GM19238 (cell line): Measurements from ENCODE around the gene RPN2.

ENCODE experiments used
- DNase-seq: peaks from one replicate; pipeline ENCODE4 v3.0.0; 2011; ENCODE audit warnings: low spot score; ENCODE audit not compliant: insufficient read length

The RPN2 gene

DNA sequence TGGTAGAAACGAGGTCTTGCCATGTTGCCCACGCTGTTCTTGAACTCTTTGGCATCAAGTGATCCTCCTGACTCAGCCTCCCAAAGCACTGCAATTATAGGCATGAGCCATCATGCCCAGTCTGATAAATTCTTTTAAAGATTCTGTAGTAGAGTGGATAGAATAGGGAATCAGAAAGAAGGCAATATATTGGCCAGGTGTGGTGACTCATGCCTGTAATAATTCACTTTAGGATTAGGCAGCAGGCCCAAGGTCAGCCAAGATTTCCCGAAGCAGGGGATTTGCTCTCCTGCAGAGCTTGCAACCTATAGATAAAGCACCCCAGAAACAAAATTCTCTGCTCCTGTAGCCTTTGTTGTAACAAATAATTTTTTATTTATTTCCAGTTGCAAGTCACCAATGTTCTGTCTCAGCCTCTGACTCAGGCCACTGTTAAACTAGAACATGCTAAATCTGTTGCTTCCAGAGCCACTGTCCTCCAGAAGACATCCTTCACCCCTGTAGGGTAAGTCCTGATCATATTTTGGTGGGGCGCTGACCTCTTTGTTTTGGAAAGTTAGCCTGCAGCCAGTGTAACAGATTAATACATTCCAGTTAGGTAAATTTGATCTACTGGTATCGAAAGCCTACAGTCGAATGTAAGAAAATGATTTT, 30.7 kb downstream of the RPN2 start:
- DNase-seq: no peak

DNA sequence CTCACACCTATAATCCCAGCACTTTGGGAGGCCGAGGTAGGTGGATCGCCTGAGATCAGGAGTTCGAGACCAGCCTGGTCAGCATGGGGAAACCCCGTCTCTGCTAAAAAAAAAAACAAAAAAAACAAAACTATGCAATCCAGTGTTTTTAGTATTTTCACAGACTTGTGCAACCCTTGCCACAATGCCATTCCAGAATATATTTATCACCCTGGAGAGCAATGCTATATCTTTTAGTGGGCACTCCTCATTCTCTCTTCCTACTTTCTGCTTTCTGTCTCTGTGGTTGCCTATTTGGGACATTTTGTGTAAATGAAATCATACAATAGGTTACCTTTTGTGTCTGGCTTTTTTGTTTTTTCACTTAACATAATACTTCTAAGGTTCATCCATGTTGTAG, 39.3 kb downstream of the RPN2 start:
- DNase-seq: no peak

DNA sequence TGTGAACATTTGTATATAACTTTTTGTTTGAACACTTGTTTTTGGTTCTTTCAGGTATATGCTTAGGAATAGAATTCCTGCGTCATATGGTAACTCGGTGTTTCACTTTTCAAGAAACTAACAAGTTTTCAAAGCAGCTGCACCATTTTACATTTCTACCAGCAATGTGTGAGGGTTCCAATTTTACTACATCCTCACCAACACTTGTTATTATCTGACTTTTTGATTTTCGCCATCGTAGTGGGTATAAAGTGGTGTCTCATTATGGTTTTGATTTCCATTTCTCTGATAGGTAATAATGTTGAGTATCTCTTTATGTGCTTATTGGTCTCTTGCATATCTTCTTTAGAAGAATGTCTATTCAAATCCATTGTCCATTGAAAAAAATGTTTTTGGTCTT, 39.8 kb downstream of the RPN2 start:
- no peak for DNase-seq

DNA sequence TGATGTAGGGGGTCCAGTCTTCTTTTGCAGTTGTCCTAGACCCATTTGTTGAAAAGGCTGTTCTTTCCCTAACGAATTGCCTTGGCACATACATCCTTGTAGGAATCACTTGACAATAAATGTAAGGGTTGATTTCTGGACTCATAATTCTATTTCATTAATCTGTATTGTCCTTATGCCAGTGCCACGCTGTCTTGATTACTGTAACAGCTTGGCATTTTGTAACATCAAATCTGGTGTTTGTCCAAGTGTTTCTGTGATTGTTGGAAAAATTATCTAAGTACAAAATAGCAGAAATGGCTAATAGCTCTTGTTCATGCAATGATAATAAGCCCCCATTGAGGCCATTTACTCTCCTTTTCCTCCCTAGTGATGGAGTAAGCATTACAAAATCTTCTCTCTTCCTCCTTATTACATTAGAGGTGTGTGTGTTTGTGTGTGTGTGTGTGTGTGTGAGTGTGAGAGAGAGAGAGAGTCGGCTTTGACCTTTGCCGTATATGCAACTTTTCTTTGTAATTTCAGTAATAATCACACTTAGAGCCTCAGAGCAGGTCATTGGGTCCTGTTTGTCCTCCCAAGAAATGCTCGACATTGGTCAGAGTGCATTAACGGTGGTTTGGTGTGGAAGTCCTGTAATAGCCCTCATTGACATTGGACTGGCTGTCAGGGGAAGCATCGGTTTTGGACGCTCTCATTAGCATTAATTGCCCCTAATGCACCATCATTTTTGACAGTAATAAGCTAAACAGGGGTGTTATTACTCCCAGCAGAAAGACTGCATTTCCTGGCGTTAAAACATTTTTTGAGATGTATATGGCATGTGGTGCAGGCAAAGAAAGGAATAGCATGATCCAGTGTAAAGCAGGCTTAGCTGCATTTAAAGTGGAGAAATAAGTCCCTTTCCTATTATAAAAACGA, 40.9 kb downstream of the RPN2 start:
- DNase-seq: no peak

DNA sequence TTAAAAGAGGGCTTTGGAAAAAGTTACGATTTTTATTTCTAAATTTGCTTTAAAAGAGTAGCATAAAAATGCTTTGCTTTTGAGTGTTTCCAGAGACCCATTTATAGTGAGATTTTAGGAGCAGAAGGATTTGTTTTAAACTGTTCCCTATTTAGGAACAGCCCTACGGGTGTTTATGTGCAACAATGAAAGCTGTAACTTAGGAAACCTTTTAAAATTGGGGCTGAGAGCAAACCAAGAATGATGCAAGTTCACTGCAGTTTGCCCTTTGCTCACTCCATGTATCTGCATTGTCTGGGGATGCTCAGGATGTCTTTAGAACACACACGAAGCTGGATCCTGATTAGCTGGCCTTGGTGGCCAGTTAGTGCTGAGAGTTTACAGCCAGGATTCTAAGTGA, 41.6 kb downstream of the RPN2 start:
- no peak for DNase-seq

DNA sequence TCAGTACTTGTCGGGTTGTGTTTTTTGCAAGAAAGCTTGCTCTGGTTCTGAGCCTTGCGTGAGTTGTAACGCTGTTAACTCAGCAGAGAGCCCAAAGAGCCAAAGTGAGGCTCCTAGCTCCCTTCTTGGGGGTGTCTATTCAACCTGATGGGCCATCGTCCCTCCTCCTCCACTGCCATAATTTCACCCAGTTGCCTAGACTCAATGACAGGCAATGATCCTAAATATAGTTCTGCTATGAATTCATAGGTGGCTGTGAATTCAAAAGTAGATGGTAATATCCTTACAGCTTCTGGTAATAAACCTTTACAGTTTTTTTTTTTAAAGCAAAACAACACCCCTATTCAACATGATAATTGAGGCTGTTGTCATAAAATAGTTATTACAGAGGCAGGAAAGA, 43.0 kb downstream of the RPN2 start:
- DNase-seq: no peak

DNA sequence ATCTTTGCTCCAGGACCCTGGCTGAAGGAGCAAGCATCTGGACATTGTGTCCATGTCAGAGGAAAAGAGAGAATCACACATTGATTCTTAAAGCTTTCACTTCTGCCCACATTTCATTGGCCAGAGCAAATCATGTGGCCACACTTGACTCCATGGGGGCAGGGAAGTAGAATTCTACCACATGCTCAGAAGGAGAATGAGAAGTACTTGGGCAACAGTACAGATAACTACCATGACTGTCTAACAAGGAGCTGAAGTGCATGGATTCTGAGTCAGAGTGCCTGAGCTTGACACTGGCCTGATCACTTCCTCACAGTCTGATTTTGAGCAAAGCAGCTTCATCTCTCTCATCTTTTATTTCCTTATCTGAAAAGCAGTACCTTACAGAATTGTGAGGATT, 43.9 kb downstream of the RPN2 start:
- no peak for DNase-seq

DNA sequence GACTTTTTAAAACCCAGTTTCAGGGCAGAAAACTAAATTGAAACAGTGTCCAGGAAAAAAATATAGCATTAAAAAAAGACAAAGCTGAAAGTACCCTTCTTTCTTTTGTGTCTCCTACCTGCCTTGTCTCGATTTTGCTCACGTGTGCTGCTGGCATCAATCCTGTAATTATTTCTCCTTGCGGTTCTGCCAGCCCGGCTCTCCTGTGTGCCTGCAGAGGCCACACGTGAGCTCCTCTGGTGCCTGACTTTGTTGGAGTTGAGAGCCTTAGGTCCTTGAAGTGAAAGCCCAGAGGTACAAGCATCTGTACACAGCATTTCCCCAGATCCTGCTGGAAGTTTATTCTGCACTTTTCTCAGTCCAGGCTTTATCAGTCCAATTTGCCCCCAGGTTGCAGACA, 46.0 kb downstream of the RPN2 start:
- no peak for DNase-seq

DNA sequence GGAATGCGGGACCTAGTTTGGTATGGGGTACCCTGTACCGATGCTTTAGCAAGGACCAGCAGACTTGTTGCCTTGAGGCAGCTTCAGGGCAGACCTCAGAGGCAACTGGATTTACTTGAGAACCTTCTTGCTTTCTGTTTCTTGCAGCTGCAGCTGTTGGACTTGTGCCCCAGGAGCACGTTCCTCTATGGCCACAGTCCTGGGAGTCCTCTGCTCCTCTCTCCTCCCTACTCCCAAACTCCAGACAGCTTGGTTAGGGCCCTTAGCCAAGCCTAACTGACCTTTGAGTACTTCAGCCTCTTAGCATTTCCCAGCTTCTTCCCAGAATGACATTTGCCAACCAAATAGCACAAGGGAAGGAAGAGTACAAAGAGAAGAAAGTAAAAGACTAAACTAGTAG, 47.8 kb downstream of the RPN2 start:
- DNase-seq: no peak

DNA sequence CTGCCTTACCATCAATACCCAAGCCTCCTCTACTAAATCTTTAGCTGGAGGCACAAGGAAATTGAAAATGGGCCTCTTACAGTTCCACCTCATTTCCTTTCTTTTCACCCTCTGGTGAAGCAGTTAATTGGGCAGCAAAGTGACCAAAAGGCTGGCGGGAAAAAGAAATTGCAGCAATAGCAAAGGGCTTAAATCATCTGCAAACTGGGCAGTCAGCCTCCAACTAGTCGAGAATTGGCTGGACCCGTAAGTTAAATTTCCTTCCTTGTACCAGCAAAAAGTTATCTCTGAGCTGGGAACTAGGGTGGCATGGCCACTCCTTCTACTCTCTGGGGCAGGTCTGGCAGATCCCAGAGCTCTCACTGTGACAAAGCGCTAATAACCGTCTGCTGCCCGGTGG, 49.0 kb downstream of the RPN2 start:
- DNase-seq: no peak

DNA sequence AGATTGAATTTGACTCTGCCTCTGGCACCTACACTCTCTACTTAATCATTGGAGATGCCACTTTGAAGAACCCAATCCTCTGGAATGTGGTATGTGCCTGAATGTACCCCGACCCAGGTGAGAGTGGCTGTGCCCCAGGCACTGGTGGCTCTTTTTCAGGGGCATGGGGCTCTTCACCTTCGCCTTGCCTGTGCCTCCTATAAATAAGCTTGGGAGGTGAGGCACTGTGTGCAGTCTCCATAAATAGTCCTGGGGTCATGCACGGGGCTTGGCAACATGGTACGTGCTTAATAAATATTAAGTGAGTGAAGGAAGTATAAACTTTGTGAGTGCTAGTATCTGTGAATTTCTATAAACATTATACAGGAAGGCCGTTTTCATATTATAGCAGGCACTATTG, 49.5 kb downstream of the RPN2 start:
- no peak for DNase-seq

DNA sequence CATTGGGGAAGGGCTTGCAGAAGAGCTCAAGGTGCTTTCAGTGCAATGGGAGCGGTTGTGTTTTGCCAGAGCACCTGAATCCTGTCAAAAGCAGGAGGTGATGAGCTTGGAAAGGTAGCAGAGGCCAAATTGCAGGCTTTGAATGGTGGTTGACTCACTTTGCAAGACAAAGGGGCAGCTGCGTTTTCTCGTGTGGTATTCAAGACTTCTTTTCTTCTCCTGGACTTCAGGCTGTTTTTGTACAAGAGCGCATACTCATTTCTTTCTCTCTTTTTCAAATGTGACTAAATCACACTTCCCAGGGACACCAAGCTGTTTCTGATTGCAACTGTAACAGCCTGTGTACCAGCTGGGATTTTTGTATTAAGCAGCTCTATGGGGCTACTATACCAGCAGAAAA, 50.2 kb downstream of the RPN2 start:
- no peak for DNase-seq

DNA sequence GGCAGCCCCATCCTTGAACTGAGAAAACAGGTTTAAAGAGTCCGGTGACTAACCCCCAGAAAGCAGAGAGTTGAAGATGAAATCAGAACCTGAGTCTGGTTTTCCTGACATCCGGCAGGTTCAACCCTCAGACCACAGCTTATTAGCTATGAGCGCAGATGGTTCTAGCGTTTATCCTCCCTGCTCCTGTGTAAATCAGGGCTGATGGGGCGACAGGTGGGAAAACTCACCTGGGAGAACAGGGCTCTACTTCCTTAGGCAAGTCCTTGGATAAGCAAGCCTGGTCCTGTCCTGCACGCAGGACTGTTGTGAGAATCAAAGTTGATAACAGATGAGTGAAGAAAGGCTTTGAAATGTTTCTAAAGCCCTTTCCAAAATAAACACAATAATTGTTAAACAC, 51.1 kb downstream of the RPN2 start:
- no peak for DNase-seq

DNA sequence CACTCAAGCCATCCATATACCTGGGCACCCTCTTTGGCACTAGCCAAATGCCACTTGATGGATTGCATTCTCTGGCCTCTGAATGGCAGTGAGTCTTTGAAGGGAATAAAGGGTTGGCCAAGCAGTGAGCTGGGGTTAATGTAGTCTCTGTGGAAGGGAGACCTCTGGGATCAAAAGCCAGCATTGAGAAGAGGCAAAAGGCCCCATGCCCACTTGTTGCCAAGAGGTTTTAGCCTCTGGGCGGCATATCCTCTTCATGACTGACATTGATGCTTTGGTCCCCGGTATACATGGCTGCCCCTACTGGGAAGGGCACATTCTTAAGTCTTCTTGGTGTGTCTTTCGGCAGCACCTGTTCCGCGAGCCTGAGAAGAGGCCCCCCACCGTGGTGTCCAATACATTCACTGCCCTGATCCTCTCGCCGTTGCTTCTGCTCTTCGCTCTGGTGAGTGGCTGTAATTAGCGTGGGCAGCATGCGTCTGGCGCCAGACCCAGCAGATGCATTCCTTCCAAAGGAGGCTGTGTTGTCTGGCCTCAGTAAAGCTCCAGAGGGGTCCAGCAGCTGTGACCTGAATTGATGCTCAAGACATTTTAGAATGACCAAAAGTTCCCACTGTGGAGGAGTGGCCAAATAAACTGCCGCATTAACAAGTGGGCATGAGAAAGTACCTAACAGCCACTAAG, 53.0 kb downstream of the RPN2 start:
- no peak for DNase-seq

DNA sequence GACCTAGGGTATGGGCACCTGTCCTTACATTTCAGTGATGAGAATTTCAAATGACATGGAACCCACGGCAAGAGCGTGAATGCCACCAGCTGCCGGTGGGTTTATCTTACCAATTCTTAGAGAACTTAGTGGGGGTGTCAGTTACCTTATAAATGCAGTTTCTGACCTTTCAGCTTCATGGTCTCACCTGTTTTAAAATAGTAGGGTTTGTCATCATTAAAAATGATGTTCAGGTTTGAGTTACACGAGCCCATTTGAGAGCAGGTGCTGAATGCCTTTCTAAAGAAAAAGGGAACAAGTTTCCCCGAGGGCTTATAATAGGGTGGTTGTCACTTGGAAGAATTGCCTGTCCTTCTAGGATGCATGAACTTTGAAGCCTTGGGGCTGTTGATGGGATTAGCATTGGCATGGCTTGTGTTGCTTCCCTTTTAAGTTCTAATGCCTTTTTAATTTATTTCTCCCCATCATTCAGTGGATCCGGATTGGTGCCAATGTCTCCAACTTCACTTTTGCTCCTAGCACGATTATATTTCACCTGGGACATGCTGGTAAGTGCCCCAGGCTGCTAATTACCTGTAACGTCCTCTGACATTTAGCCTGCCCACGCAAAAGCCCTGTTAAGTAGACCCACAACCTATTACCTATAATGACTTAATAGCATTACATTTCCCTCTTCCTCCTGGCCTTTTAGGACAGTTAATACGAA, 54.6 kb downstream of the RPN2 start:
- DNase-seq: no peak

DNA sequence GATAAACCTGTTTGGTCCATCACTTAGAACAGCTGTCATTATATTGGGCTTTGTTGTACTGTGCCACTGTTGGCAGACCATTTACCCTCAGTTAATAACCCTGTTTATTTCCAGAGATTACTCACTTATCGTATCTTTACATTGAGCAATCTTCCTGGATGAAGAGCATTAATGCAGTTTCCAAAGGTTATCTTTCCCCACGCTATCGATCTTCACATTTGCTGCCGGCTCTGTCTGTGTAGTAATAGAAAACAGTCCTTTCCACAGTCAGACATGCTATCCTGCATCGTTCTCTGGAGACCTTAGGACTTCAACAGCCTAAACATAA, 55.1 kb downstream of the RPN2 start:
- DNase-seq: no peak

DNA sequence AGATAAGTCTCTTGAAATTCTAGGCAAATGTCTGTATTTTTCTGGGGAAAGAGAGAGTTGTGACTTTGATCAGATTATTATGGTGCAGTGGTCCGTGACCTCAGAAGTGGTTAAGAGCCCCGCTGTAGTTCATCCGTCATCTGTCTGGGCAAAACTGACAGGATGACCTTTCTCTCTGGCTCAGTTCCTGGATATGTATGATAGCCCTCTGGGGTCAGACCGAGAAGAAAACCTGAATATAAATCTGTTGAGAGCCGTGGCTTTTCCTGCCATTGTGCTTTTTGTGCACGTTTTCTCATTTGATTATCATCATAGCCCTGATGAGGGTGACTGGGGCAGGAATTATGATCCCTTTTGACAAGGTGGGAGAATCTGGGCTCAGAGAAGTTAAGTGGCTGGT, 55.9 kb downstream of the RPN2 start:
- DNase-seq: no peak

DNA sequence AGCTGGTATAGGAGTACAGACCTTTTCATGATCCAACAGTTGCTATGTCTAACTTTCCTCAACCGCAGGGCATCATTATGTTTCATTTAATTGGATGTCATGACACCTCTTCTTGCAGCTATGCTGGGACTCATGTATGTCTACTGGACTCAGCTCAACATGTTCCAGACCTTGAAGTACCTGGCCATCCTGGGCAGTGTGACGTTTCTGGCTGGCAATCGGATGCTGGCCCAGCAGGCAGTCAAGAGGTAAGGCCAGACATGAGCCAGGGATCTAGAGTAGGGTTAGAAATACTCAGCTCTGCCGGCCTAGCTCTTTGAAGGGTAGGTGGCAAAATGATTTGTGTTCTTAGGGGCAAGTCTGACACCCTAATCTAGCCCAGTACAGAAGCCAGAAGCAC, 57.3 kb downstream of the RPN2 start:
- DNase-seq: no peak

DNA sequence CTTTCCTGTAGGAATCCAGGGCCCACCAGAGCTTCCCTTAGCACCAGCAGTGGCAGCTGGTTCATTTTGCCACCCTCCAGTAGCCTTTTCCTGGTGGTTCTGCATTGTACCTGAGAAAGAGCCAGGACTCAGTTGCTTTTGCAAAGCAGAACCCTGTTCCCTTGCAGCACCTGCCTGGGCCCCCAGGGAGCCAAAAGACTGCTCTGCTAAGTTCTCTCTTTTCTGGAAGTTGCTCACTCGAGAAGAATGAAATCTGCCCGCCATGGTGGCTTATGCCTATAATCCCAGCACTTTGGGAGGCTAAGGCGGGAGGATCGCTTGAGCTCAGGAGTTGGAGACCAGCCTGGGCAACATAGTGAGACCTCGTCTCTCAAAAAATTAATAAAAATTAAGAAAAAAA, 58.5 kb downstream of the RPN2 start:
- DNase-seq: no peak

DNA sequence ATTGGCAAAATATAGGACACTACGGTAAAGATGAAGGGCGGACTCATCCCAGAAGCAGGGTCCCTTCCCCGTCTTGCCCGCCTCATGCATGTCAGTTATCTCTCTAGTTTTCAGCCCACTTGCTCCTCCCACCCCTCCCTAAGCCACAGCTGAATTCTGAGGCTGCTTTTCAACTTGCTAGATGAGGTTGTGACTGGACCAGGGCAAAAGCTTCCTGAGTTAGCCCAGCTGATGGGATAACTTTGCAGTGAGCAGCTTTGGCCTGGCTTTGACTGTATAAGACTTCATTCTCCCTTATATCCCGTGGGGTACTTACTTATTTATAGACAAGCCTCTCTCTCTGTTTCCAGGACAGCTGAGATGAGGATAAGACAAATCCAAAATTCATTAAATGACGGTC, 59.3 kb downstream of the RPN2 start:
- DNase-seq: no peak

DNA sequence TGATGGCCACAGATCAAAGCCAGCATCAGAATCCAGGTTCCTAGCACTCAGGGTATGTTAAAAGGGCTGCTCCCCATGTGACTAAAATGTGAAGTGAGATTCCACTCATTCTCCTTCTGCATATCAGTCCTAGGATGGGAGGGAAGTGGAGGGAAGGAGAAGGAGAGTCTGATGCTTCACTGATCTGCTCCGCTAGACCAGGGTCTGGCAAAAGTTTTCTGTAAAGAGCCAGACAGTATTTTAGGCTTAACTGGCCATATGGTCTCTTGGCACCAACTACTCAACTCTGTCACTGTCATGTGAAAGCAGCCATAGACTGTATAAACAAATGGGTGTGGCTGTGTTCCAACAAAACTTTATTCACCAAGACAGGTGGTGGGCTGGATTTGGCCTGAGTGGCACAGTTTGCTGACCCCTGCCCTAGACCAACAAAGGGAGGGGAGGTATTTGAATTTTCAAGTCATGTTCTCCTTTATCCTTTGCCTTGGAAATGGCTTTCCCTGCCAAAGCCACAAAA, 59.9 kb downstream of the RPN2 start:
- DNase-seq: no peak
